Activated T-helper 1 cell treated with Interleukin-2 at 50 U/mL for 16 hours (primary cell): Measurements from ENCODE around the gene LYG2.
"Not testable (repeated sequence)": the region's sequence is repeated elsewhere in the genome, so short reads cannot be mapped to it uniquely, and the experiment has no call there.

Experiments used
- DNase-seq: peaks from one replicate; pipeline ENCODE4 v3.0.0-alpha.2; 2020; ENCODE audit warnings: low read depth

The LYG2 gene

DNA sequence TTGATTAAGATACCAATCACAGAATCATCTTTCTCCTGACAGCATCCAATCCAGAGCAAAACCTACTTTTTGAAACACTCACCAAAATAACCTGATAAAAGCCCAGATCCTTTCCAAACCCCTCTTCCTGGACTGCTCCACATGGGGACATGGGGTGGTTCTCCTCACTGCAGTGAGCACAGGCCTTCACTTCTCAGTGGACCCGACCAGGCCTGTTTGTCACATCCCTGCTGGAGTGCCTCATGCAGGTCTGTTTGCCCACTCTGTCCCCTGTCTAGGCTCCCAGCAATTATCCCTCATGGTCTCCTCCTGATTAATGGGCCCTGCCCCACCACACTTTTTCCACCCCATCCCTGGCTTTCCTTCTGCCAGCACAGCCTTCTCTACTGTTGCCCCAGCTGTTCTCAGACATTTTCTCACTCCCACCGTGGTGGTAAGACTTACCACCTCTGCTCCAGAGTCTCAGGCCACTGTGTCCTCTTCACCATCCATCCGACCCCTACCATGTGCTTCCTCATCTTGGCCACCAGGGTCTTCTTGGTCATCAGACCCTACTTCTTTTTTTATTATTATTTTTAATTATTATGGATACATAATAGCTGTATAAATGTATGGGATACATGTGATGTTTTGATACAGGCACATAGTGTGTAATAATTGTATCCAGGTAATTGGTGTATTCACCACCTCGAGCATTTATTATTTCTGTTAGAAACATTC lies 53.3 kb downstream of the LYG2 start:
- DNase-seq = no peak

DNA sequence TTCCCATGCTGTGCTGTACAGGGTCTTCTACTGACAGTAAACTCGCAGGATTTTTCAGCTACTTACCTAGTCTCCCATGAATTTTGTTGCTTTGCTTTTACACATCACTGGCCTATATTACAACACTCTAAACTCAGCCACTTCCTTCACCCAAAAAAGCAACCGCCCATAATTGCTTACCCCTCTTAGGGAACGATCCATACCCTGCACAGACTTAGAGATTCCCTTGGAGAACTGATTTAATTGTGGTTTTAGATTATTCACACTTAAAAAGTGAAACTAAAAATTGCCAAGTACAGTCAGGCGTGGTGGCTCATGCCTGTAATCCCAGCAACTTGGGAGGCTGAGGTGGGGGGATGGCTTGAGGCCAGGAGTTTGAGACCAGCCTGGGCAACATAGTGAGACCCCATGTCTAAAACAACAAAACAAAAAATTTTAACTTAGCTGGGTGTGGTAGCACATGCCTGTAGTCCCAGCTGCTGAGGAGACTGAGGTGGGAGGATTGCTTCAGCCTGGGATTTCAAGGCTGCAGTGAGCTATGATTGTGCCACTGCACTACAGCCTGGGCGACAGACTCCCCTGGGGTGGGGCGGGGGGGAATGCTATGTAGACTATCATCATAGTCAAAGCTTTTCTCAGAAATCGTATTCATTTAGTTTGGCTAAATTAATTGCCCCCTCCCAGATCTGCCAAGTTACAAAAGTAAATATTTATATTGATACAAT lies 55.2 kb downstream of the LYG2 start:
- no peak for DNase-seq

DNA sequence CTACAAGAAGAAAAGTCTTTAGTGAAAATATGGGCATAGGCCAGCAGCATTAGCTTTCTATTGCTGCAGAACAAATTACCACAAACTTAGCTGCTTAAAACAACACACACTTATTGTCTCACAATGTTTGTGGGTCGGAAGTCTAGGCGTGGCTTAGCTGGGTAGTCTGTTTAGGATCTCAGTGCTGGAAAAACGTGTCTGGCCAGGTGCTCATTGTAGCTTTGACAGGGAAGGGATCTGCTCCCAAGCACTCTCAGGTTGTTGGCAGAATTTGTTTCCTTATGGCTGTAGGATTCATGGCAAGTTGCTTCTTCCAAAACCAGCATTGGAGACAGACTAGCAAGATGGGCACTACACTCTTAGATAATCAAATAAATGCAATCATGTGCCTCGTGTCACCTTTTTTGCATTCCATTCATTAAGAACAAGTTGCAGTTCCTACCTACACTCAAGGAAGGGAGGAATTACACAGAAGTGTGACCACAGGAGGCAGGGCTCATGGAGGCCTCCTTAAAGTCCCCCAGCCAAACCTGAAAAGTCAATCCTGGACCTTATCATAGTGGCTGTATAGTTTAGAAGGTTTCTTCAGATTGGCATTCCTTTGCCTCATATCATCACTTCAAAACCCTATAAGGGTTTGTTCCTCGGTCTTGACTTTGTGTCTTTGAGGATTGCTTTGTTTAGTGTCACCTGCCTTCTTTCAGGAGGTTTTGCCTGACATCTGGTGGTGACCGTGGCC lies 57.2 kb downstream of the LYG2 start:
- no peak for DNase-seq

DNA sequence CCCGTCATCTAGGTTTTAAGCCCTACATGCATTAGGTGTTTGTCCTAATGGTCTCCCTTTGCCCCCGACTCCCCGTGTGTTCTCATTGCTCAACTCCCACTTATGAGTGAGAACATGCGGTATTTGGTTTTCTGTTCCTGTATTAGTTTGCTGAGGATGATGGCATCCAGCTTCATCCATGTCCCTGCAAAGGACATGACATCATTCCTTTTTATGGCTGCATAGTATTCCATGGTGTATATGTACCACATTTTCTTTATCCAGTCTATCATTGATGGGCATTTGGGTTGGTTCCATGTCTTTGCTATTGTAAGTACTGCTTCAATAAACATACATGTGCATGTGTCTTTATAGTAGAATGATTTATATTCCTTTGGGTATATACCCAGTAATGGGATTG lies 63.1 kb downstream of the LYG2 start:
- DNase-seq = not testable (repeated sequence)
